ENCODE data around the gene ESYT2. TPM values are rescaled to one million over a fixed set of nuclear protein-coding genes. Genes with fewer than 3 reads are reported as not detected.

The ESYT2 gene, protein sequence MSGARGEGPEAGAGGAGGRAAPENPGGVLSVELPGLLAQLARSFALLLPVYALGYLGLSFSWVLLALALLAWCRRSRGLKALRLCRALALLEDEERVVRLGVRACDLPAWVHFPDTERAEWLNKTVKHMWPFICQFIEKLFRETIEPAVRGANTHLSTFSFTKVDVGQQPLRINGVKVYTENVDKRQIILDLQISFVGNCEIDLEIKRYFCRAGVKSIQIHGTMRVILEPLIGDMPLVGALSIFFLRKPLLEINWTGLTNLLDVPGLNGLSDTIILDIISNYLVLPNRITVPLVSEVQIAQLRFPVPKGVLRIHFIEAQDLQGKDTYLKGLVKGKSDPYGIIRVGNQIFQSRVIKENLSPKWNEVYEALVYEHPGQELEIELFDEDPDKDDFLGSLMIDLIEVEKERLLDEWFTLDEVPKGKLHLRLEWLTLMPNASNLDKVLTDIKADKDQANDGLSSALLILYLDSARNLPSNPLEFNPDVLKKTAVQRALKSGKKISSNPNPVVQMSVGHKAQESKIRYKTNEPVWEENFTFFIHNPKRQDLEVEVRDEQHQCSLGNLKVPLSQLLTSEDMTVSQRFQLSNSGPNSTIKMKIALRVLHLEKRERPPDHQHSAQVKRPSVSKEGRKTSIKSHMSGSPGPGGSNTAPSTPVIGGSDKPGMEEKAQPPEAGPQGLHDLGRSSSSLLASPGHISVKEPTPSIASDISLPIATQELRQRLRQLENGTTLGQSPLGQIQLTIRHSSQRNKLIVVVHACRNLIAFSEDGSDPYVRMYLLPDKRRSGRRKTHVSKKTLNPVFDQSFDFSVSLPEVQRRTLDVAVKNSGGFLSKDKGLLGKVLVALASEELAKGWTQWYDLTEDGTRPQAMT
- total RNA-seq = 67.0 and 72.3 TPM in 2 replicates

DNA sequence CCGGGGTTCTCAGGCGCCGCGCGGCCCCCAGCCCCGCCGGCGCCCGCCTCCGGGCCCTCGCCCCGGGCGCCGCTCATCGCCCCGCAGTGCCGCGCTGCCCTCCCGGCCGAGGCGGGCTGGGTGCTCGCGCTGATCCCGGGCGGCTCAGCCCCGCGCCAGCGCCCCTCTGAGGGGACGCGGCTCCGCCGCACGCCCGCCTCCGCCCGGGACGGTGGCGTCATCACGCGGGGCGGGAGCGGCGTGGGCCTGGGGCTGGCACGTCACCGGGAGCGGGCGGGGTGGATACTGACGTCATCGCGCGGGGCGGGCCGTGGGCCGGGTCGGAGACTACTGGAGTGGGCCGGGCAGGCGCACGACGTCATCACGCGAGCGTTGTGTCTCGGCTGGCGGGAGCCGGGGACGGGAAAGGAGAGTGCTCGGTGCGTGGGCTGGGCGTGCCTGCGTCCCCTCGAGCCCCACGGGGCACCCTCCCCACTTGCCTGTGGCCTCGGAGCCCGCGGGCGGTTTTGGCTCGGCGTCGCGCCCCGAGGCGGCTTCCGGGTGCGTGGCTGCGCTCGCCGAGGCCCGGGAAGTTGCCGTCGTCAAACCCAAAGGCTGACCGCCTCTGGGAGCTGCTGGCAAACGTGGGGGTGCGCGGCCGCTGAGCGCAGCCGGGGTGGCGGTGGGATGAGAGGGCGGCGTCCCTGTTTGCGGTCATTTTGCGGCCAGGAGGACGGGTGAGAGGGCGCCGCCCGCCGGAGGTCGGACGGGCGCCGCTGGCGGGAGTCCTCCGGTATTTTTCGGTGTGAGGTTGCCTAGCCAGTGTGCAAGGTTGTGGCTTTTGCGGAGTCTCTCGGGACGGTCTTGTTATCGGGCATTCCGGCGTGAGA, at the start of gene ESYT2:
Gene ESYT2 (minus strand): TSS at position 168 of the 869 bp plus-strand sequence. CDS start 91 bp downstream, at position 77.

DNA sequence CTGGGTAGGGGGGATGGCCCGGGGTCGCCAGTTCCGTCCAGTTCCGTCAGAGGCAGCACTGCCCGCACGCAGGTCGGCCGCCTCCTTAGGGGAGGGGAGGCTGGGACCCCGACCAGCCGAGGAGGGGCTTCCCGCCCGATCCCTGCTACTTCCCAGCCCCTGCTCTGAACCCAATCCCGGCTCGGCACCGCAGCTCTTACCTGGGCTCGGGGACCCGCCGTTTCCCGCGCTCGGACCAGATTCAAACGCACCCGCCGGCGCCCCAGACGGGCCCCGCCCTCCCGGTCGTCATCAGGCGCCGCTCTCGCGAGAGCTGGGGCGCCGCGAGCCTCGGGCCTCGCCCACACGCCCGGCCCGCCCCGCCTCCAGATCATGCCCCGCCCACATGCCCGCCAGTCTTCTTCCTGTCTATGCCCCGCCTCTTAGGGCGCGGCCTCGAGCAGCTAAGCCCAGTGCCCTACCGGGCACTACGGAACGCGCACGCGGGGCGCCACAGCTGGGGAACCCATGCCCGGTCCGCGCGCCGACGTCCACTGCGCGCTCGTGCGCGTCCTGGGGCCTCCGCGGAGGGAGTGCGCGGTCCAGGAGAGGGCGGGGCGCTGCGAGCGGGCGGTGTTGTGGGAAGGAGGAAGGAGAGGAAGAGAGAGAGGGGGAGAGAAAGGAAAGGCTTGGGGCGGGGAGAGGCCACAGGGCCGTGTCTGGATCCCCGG, 124.6 kb downstream of the ESYT2 start, which contains the start of gene NCAPG2:
Gene NCAPG2 (minus strand): TSS at position 281 of the 710 bp plus-strand sequence. CDS start 2,905 bp downstream, outside the sequence.

Other genes starting within 250 kb of the ESYT2 start
- 3.4 and 4.2 TPM in 2 replicates for gene PTPRN2, start 241.7 kb downstream of the ESYT2 start, total RNA-seq
- 6.0 and 6.5 TPM in 2 replicates for gene NCAPG2, start 124.7 kb downstream of the ESYT2 start, total RNA-seq
- 2.5 and 9.4 TPM in 2 replicates for gene DYNC2I1, start 27.0 kb upstream of the ESYT2 start, total RNA-seq